GM23248 (cell line): Measurements from ENCODE around the gene ANKRD27. TPM values are rescaled to one million over a fixed set of nuclear protein-coding genes. Genes with fewer than 3 reads are reported as not detected.

Experiments used
- DNase-seq: peaks from one replicate; pipeline ENCODE4 v3.0.0-alpha.2; 2015
- H2AFZ ChIP-seq: fragments of 200-600 bp; sonication (generic); 2 replicates; pipeline ENCODE4 v1.6.1; 2016; ENCODE audit warnings: antibody characterized with exemption
- H3F3A ChIP-seq: fragments of 200-600 bp; sonication (generic); 2 replicates; pipeline ENCODE4 v1.6.1; 2016; ENCODE audit warnings: mild to moderate bottlenecking, antibody characterized with exemption, mixed run types; ENCODE audit not compliant: insufficient read depth
- H3K27ac ChIP-seq: fragments of 200-600 bp; sonication (generic); 2 replicates; pipeline ENCODE4 v1.5.1; 2016; ENCODE audit warnings: mild to moderate bottlenecking
- H3K27me3 ChIP-seq: fragments of 200-600 bp; sonication (generic); replicated peaks from 2 replicates; pipeline ENCODE4 v1.6.1; 2016; ENCODE audit warnings: mild to moderate bottlenecking; ENCODE audit not compliant: insufficient read depth
- H3K36me3 ChIP-seq: fragments of 200-600 bp; sonication (generic); 2 replicates; pipeline ENCODE4 v1.6.1; 2016; ENCODE audit warnings: low read depth, mild to moderate bottlenecking
- H3K4me1 ChIP-seq: fragments of 200-600 bp; sonication (generic); 2 replicates; pipeline ENCODE4 v1.6.1; 2016; ENCODE audit warnings: mild to moderate bottlenecking; ENCODE audit not compliant: insufficient read depth
- H3K4me2 ChIP-seq: fragments of 200-600 bp; sonication (generic); one replicate; pipeline ENCODE4 v1.6.1; 2016; ENCODE audit warnings: mild to moderate bottlenecking; ENCODE audit not compliant: unreplicated experiment
- H3K4me3 ChIP-seq: fragments of 200-600 bp; sonication (generic); 2 replicates; pipeline ENCODE4 v1.5.1; 2016; ENCODE audit warnings: mild to moderate bottlenecking
- H3K79me2 ChIP-seq: fragments of 200-600 bp; sonication (generic); 2 replicates; pipeline ENCODE4 v1.6.1; 2016; ENCODE audit warnings: mild to moderate bottlenecking; ENCODE audit not compliant: insufficient read depth
- H3K9ac ChIP-seq: fragments of 200-600 bp; sonication (generic); 2 replicates; pipeline ENCODE4 v1.6.1; 2016; ENCODE audit warnings: mild to moderate bottlenecking
- H3K9me2 ChIP-seq: fragments of 200-600 bp; sonication (generic); 2 replicates; pipeline ENCODE4 v1.6.1; 2016; ENCODE audit warnings: mixed run types, mild to moderate bottlenecking, moderate library complexity; ENCODE audit not compliant: insufficient read depth
- H3K9me3 ChIP-seq: fragments of 200-600 bp; sonication (generic); one replicate; pipeline ENCODE4 v1.6.1; 2017; ENCODE audit warnings: low read depth
- H4K20me1 ChIP-seq: fragments of 200-600 bp; sonication (generic); 2 replicates; pipeline ENCODE4 v1.6.0; 2016; ENCODE audit not compliant: insufficient read depth
- EZH2 ChIP-seq: fragments of 200-600 bp; sonication (generic); IDR thresholded peaks from 2 replicates; pipeline ENCODE4 v1.6.1; 2018; ENCODE audit warnings: antibody characterized with exemption, mild to moderate bottlenecking; ENCODE audit not compliant: insufficient read depth, poor library complexity, severe bottlenecking
- EZH2phosphoT487 ChIP-seq: fragments of 200-600 bp; sonication (generic); IDR thresholded peaks from 2 replicates; pipeline ENCODE4 v1.6.1; 2018; ENCODE audit warnings: antibody characterized with exemption, moderate library complexity, mild to moderate bottlenecking, low read depth; ENCODE audit not compliant: insufficient read depth
- WGBS, 2 experiments: methylation state at CpG; one replicate each; pipeline ENCODE4 v1.1.6; 2015 to 2017; ENCODE audit warnings: low lambda C conversion rate in 2 of 2, low coverage in 1 of 2; ENCODE audit errors: missing lambda C conversion rate in 2 of 2; 5-methylcytosine and 5-hydroxymethylcytosine counted together
- in situ Hi-C: fragments of 300-500 bp; cut with MboI; formaldehyde crosslinking; loops from 2 replicates; pipeline ENCODE4 v1.15.0; 2020
- polyA plus RNA-seq: library from polyadenylated mRNA; unstranded; fragments of >200 nt; fragmentation: Nextera tagmentation; extraction: Ambion mirVana; gene quantifications from 2 replicates; pipeline ENCODE4 v1.2.1, GENCODE V29; 2016
- total RNA-seq: library from RNA; depleted of rRNA; stranded (reverse); fragments of >200 nt; shearing (Covaris generic); gene quantifications from 2 replicates; pipeline ENCODE4 v1.2.3, GENCODE V29; 2014

Gene ANKRD27
- total and polyA plus RNA-seq, 2 experiments from 2014 or later, result 17.9 to 27.5 TPM

DNA sequence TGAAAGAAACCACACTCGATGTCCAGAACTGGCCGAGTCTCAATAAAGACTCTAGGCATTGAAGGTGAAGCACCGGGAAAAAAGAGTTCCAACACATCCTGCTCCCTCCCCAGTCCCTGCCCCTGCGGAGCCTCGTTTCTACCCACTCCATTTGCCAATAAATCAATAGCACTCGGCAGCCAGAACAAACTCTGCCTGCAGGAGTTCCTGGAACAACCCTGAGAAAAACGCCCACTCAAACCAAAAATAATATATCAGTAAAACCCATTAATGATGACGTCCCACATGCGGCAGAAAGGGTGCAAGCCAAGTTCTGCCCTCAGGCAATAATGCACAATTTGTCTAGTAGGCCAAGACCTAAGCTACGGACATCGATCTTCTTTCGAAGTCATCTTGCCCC lies 53.0 kb downstream of the ANKRD27 start:
- in situ Hi-C loops, result no loop called here
- H3K9me2 ChIP-seq, result no peaks in the 10 kb centered on the region
- no peak overlapping the region for H2AFZ ChIP-seq
- H3K27me3 ChIP-seq, result no peaks in the 10 kb centered on the region
- H3K4me2 ChIP-seq, result no peak overlapping the region
- DNase-seq, result no peak
- TF ChIP-seq EZH2 (no peak), EZH2phosphoT487 (no peak)
- no peak overlapping the region for H3K27ac ChIP-seq
- no peak overlapping the region for H3K4me3 ChIP-seq
- no peaks in the 10 kb centered on the region for H4K20me1 ChIP-seq
- peaks cover 10% of the 10 kb centered on the region; the same call in 1 of the 2 replicates for H3K36me3 ChIP-seq
- H3K9me3 ChIP-seq, result no peaks in the 10 kb centered on the region
- WGBS, 2 experiments, result 71 to 74% methylated on average over 12 of the region's 12 CpGs
- no peaks in the 10 kb centered on the region for H3F3A ChIP-seq
- H3K9ac ChIP-seq, result no peak overlapping the region
- no peaks in the 10 kb centered on the region for H3K79me2 ChIP-seq
- H3K4me1 ChIP-seq, result no peaks in the 10 kb centered on the region

DNA sequence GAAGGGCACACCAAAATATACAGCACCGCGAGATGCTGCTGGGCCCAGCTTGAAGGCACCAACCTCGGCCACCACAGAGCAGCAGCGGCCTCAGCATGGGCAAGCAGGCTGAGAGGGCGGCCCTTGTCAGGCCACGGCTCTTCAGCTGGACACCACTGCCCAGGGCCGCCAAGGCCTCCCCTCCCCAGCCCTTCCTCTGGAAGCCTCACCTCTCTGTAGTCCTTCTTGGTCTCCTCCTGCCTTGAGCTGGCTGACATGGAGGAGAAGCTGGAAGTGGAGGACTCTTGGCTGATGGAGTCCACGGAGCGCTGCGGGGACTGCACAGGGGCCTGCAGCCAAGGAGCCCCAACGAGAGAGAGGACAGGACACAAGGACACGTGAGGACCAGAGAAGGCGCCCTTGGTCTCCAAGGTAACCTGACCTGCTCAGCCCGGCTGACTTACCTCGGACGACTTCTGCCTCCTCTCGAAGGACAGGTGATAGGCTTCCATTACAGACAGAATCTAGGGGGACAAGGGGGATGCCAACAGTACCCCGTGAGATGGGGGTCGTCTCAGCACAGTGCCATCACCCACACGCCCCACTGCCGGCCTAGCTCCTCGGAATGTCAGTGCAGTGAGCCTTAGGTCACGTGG lies 55.8 kb downstream of the ANKRD27 start:
- Histone ChIP-seq H4K20me1 (no peaks in the 10 kb centered on the region), H3K36me3 (peaks cover 11% of the 10 kb centered on the region; the same call in 1 of the 2 replicates), H3K9me3 (no peaks in the 10 kb centered on the region), H3K9ac (no peak overlapping the region), H3K9me2 (no peaks in the 10 kb centered on the region), H3K4me1 (no peaks in the 10 kb centered on the region), H3K4me2 (no peak overlapping the region), H3K27ac (no peak overlapping the region), H3K4me3 (no peak overlapping the region), H3F3A (no peaks in the 10 kb centered on the region), H3K79me2 (no peaks in the 10 kb centered on the region), H2AFZ (no peak overlapping the region), H3K27me3 (no peaks in the 10 kb centered on the region)
- WGBS, 2 experiments, result 91 to 93% methylated on average over 22 to 23 of the region's 23 CpGs
- no peak for DNase-seq
- in situ Hi-C loops, result no loop called here
- no peak for TF ChIP-seq EZH2
- TF ChIP-seq EZH2phosphoT487, result no peak

DNA sequence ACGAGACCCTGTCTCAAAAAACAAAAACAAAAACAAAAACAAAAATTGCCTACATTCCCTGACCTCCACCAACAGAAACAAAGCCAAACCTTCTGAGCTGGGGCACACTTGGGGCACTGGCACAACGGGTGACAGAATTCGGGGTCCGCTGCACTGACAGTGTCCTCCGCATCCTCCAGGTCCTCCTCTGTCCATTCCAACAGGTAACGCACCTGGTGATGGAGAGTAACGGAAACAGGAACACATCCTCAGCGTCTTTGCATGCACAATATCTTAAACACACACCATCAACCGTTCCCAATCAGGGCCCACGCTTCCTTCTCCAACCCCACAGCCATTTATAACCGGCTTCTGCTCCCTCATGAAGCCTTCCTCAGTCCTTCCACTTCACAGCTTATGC lies 59.4 kb downstream of the ANKRD27 start:
- no peak overlapping the region for H3K27ac ChIP-seq

DNA sequence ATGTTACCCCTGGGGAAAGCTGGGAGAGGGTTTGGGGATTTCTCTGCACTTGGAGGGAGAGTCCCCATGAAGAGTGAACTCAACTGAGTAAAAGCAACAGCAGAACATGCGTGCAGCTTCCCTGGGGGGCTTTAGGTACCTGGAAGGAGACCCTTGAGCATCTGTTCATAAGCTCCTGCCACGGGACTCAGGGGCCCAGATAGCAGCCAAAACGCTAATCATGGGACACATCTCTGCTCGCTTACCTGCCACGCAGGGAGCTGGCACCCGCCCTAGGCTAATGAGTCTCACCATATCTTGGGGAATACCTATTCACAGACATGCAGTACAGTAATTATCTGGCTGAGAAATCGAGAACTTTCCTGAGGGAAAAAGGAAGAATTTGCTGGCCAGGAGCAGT lies 60.1 kb downstream of the ANKRD27 start:
- H3K4me3 ChIP-seq, result no peak overlapping the region
- no peak for TF ChIP-seq EZH2
- no peak for TF ChIP-seq EZH2phosphoT487
- no peaks in the 10 kb centered on the region for H3K4me1 ChIP-seq
- no peak overlapping the region for H3K9ac ChIP-seq
- no peaks in the 10 kb centered on the region for H4K20me1 ChIP-seq
- H3K9me3 ChIP-seq, result no peaks in the 10 kb centered on the region
- no peak overlapping the region for H2AFZ ChIP-seq
- H3K27ac ChIP-seq, result no peak overlapping the region
- H3K27me3 ChIP-seq, result no peaks in the 10 kb centered on the region
- in situ Hi-C loops, result no loop called here
- no peaks in the 10 kb centered on the region for H3K79me2 ChIP-seq
- no peaks in the 10 kb centered on the region for H3F3A ChIP-seq
- DNase-seq, result no peak
- 94 to 96% methylated on average over 7 of the region's 7 CpGs for WGBS, 2 experiments
- H3K4me2 ChIP-seq, result no peak overlapping the region
- H3K36me3 ChIP-seq, result peaks cover 13% of the 10 kb centered on the region; the same call in 1 of the 2 replicates
- H3K9me2 ChIP-seq, result no peaks in the 10 kb centered on the region

More for the DNA sequence above, 59.4 kb downstream of the ANKRD27 start:
- no peak overlapping the region for H3K4me2 ChIP-seq
- H2AFZ ChIP-seq, result no peak overlapping the region
- TF ChIP-seq EZH2 (no peak), EZH2phosphoT487 (no peak)
- no peaks in the 10 kb centered on the region for H4K20me1 ChIP-seq
- no peaks in the 10 kb centered on the region for H3K9me3 ChIP-seq
- no peak for DNase-seq
- no peak overlapping the region for H3K4me3 ChIP-seq
- H3K36me3 ChIP-seq, result peaks cover 13% of the 10 kb centered on the region; the same call in 1 of the 2 replicates
- in situ Hi-C loops, result no loop called here
- WGBS, 2 experiments, result 86 to 89% methylated on average over 11 of the region's 11 CpGs
- H3K27me3 ChIP-seq, result no peaks in the 10 kb centered on the region
- H3K9me2 ChIP-seq, result no peaks in the 10 kb centered on the region
- no peaks in the 10 kb centered on the region for H3K79me2 ChIP-seq
- no peak overlapping the region for H3K9ac ChIP-seq
- no peaks in the 10 kb centered on the region for H3K4me1 ChIP-seq
- H3F3A ChIP-seq, result no peaks in the 10 kb centered on the region
